Measurements from ENCODE around the gene SLC25A17.
"Not testable (repeated sequence)": the region's sequence is repeated elsewhere in the genome, so short reads cannot be mapped to it uniquely, and the experiment has no call there.

Gene SLC25A17

DNA sequence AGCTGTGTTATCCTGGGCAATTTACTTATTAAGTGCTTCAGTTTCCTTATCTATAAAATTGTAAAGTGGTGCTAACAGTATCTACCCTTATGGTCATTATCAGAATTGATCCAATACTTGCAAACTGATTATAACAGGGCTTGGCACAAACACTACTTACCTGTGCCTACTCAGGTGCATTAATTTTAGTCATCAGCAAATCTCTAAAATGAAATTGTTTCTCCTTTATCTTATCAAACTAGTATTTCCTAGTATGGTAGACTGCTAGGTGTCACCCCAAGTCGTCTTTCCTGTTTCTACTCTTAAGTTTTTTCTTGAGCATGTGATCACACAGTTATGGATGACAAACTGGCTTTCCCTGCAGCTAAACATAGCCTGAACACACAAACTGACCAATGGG lies 4.3 kb upstream of the SLC25A17 start:
- no peak for FAIRE-seq
- DNase-seq (ENCODE audit: extremely low spot score, insufficient read length, low read depth): no peak

GRCh38 chr22:40819599-40820140 lies 524 bp upstream of the SLC25A17 start:
- no peak for DNase-seq (ENCODE audit: extremely low spot score, insufficient read length, low read depth)
- FAIRE-seq: no peak

- FAIRE-seq: no peak
- no peak for DNase-seq (ENCODE audit: extremely low spot score, insufficient read length, low read depth)
These were observed 877 bp downstream of the SLC25A17 start for GRCh38 chr22:40818192-40818746.

- DNase-seq (ENCODE audit: extremely low spot score, insufficient read length, low read depth): peak; percentile 5
- FAIRE-seq: peak; percentile 58
These were observed 1.4 kb downstream of the SLC25A17 start for GRCh38 chr22:40817737-40818136.

GRCh38 chr22:40813912-40814315 lies 5.2 kb downstream of the SLC25A17 start:
- FAIRE-seq (no peak), DNase-seq (ENCODE audit: extremely low spot score, insufficient read length, low read depth) (no peak)

- FAIRE-seq: no peak
- DNase-seq (ENCODE audit: extremely low spot score, insufficient read length, low read depth): no peak
These were observed 10.9 kb downstream of the SLC25A17 start for GRCh38 chr22:40808018-40808841.

DNA sequence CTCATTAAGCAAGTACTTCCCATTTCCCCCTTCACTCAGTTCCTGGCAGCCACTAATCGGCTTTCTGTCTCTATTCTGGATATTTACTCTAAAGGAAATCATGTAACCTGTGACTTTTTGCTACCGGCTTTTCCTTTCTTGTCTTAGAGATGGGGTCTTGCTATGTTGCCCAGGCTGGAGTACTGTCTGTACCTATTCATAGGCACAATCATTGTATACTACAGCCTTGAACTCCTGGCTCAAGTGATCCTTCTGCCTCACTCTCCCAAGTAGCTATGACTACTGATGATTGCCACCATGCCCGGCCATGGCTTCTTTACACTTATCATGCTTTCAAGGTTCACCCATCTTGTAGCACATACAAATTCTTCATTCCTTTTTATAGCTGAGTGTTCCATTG lies 12.4 kb downstream of the SLC25A17 start:
- FAIRE-seq (no peak), DNase-seq (ENCODE audit: extremely low spot score, insufficient read length, low read depth) (no peak)

- no peak for FAIRE-seq
- no peak for DNase-seq (ENCODE audit: extremely low spot score, insufficient read length, low read depth)
These were observed 13.4 kb downstream of the SLC25A17 start for GRCh38 chr22:40805699-40806203.

GRCh38 chr22:40805239-40805638 lies 13.9 kb downstream of the SLC25A17 start:
- no peak for FAIRE-seq
- DNase-seq (ENCODE audit: extremely low spot score, insufficient read length, low read depth): no peak

DNA sequence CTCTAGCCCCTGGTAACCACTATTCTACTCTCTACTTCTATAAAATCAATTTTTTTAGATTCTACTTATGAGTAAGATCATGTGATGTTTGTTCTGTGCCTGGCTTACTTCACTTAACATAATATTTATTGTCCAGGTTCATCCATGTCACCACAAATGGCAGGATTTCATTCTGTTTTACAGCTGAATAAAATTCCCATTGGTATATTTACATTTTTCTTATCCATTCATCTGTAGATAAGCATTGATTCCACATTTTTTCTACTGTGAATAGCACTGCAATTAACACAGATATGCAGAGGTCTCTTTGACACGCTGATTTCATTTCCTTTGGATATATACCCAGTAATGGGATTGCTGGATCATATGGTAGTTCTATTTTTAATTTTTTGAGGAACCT lies 15.8 kb downstream of the SLC25A17 start:
- FAIRE-seq: no peak

DNA sequence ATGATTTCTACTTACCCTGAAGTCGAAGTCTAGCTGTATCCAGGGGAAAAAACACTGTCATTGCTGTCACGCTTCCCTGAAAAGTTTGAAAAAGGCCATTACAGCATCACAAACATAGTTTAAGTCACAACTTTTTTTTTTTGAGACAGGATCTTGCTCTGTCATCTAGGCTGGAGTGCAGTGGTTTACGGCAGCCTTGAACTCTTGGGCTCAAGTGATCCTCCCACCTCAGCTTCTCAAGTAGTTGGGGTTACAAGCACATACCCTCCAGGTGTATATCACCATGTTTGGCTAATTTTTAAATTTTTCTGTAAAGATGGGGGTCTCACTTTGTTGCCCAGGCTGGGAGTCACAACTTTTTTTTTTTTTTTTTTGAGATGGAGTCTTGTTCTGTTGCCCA lies 20.1 kb downstream of the SLC25A17 start:
- no peak for FAIRE-seq

More for the DNA sequence above, 15.8 kb downstream of the SLC25A17 start:
- DNase-seq (ENCODE audit: extremely low spot score, insufficient read length, low read depth): no peak

DNA sequence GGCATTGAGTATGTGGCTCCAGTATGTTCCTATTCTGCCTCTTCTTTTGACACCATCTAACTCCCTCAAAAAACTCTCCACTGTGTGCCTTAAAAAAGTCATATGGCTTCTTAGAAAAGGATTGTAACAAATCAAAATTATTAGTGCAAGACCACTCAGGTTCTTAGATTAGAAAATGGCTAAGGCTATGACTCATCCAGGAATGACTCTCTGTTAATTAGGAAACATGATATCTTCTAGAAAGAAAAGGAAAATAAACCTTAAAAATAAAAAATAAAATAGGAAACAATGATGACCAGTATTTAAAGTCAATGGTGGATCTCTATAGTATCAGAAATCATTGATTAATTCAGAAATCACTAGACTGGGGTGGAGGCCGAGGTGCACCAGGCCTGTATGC lies 21.7 kb downstream of the SLC25A17 start:
- DNase-seq (ENCODE audit: extremely low spot score, insufficient read length, low read depth): no peak
- FAIRE-seq: no peak

More for the DNA sequence above, 20.1 kb downstream of the SLC25A17 start:
- DNase-seq (ENCODE audit: extremely low spot score, insufficient read length, low read depth): no peak

DNA sequence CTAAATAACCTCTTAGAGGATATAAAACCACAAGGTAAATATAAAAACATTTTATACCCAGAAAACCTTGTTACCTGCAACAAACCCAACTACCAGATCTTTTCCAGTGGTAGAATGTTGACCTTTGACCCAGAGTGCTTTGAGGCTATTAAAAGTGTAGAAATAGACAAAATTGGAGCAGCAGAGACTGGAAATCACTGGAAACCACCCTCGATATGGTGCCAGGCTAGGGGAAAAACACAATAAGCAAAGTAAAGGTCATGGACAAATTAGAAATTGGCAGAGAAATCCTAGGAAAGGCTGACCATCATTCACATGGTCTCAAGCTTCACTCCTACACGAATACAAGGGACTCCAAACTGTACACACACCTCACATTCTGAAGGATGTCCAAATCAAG lies 26.7 kb downstream of the SLC25A17 start:
- DNase-seq (ENCODE audit: extremely low spot score, insufficient read length, low read depth) (no peak), FAIRE-seq (no peak)

- no peak for DNase-seq (ENCODE audit: extremely low spot score, insufficient read length, low read depth)
- FAIRE-seq: peak; percentile 21
These were observed 27.9 kb downstream of the SLC25A17 start for GRCh38 chr22:40791241-40791640.

GRCh38 chr22:40789131-40789530 lies 30.0 kb downstream of the SLC25A17 start:
- FAIRE-seq: no peak
- DNase-seq (ENCODE audit: extremely low spot score, insufficient read length, low read depth): no peak

- DNase-seq (ENCODE audit: extremely low spot score, insufficient read length, low read depth): no peak
- FAIRE-seq: no peak
These were observed 36.6 kb downstream of the SLC25A17 start for GRCh38 chr22:40782521-40782920.

- FAIRE-seq: not testable (repeated sequence)
These were observed 37.4 kb downstream of the SLC25A17 start for GRCh38 chr22:40781749-40782148.

GRCh38 chr22:40769761-40770160 lies 49.4 kb downstream of the SLC25A17 start:
- no peak for FAIRE-seq
- DNase-seq (ENCODE audit: extremely low spot score, insufficient read length, low read depth): no peak

More at GRCh38 chr22:40781749-40782148, 37.4 kb downstream of the SLC25A17 start:
- not testable (repeated sequence) for DNase-seq (ENCODE audit: extremely low spot score, insufficient read length, low read depth)

DNA sequence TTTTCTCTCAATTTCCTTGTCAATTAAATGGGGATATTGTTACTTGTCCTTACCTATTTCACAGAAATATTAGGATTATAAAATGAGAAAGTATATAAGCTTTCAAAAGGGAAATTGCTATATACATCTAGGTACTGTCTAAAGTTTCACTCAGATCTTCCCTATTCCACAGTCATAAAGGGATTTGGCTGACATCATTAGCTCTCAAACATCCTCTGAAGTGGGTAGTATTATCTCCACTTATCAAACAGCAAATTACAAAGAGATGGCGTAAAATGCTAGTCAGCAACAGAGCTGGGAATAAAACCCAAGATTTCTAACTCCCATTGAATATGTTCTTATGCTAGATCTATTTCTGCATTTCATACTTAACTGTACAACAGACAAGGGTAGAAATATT lies 50.9 kb downstream of the SLC25A17 start:
- DNase-seq (ENCODE audit: extremely low spot score, insufficient read length, low read depth) (no peak), FAIRE-seq (no peak)

GRCh38 chr22:40766956-40767355 lies 52.2 kb downstream of the SLC25A17 start:
- no peak for FAIRE-seq
- DNase-seq (ENCODE audit: extremely low spot score, insufficient read length, low read depth): no peak

DNA sequence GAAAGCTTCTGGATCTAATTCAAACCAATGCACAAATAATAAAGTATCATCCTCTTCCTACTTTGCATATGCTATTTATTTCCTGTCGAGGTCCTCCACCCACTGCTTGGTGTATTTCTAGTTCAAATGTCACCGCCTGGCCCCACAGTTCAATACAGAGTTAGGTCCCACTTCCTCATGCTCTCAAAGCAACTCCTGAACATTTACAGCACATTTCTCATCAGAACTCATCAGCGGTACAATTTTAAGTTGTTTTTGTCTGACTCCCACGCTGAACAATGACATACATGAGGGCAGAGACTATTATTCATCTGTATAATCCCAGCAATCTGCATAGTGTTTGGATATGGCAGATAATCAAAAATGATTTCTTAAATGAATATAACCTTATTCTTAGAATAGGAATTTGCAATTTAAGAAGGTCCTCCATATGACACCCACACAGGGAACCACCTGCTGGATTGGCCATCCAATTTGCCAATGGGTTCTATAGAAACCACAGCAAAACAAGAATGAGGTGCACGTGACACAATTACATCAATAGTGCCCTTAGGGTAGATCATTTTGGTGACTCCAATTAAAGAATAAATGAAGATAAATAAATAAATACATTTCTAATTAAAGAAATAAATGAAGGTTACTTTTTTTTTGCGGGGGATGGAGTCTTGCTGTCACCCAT lies 54.2 kb downstream of the SLC25A17 start:
- FAIRE-seq (peak; percentile 55), DNase-seq (ENCODE audit: extremely low spot score, insufficient read length, low read depth) (no peak)
